HFFc6 (cell line): ENCODE data around the gene ST7. TPM values are rescaled to one million over a fixed set of nuclear protein-coding genes. Genes with fewer than 3 reads are reported as not detected.
"Not testable (repeated sequence)": the region's sequence is repeated elsewhere in the genome, so short reads cannot be mapped to it uniquely, and the experiment has no call there.

Source experiments
- DNase-seq: peaks from one replicate; pipeline ENCODE4 v3.0.0-alpha.2; 2018
- H3K27ac Mint-ChIP-seq: 2 replicates; pipeline ENCODE4 v1.8.0; 2020; ENCODE audit warnings: mild to moderate bottlenecking, mixed read lengths
- H3K27me3 Mint-ChIP-seq: 2 replicates; pipeline ENCODE4 v1.8.0; 2021; ENCODE audit warnings: mild to moderate bottlenecking, moderate library complexity, mixed read lengths; ENCODE audit not compliant: insufficient read depth
- H3K36me3 Mint-ChIP-seq: 2 replicates; pipeline ENCODE4 v1.8.0; 2021; ENCODE audit warnings: low read depth, mixed read lengths
- H3K4me1 Mint-ChIP-seq: 2 replicates; pipeline ENCODE4 v1.8.0; 2020; ENCODE audit warnings: low read depth, mixed read lengths
- H3K4me3 Mint-ChIP-seq: 2 replicates; pipeline ENCODE4 v1.8.0; 2020; ENCODE audit warnings: mild to moderate bottlenecking, moderate library complexity, mixed read lengths
- H3K9me3 Mint-ChIP-seq: 2 replicates; pipeline ENCODE4 v1.8.0; 2020; ENCODE audit warnings: mild to moderate bottlenecking, mixed read lengths
- CTCF ChIP-seq: fragments of 200-600 bp; sonication (generic); IDR thresholded peaks from 2 replicates; pipeline ENCODE4 v1.5.0; 2021; ENCODE audit warnings: antibody characterized with exemption, mild to moderate bottlenecking
- total RNA-seq, 6 experiments: library from RNA; stranded (reverse); fragmentation: NEBNext Ultra II Directional; extraction: Animal tissue kit (Norgen Biotek cat#: 25700); gene quantifications; 2 replicates in 1 of 6; 3 replicates in 5 of 6; pipeline ENCODE4 v1.2.3, GENCODE V29; 2021

The ST7 gene
- total RNA-seq, 6 experiments from 2014 or later = 13.5 to 18.8 (median 16.8) TPM

GRCh38 chr7:117114272-117114671, 161.0 kb downstream of the ST7 start:
- no peaks in the 10 kb centered on the region for H3K9me3 Mint-ChIP-seq
- H3K27me3 Mint-ChIP-seq = no peaks in the 10 kb centered on the region; the same call in 1 of the 2 replicates
- H3K36me3 Mint-ChIP-seq = peaks cover 5% of the 10 kb centered on the region; the same call in 1 of the 2 replicates
- no peak for TF ChIP-seq CTCF
- H3K27ac Mint-ChIP-seq = no peak overlapping the region
- no peaks in the 10 kb centered on the region; the same call in 1 of the 2 replicates for H3K4me1 Mint-ChIP-seq
- H3K4me3 Mint-ChIP-seq = no peak overlapping the region
- no peak for DNase-seq

GRCh38 chr7:117116211-117116610, 162.9 kb downstream of the ST7 start:
- DNase-seq = no peak
- Mint-ChIP-seq H3K27me3 (no peaks in the 10 kb centered on the region; the same call in 1 of the 2 replicates), H3K4me3 (no peak overlapping the region), H3K27ac (no peak overlapping the region), H3K36me3 (peaks cover 5% of the 10 kb centered on the region; the same call in 1 of the 2 replicates), H3K4me1 (peaks cover 6% of the 10 kb centered on the region; the same call in 1 of the 2 replicates), H3K9me3 (no peaks in the 10 kb centered on the region)
- TF ChIP-seq CTCF = no peak

- no peaks in the 10 kb centered on the region; the same call in 1 of the 2 replicates for H3K27me3 Mint-ChIP-seq
- no peak for DNase-seq
- no peaks in the 10 kb centered on the region for H3K9me3 Mint-ChIP-seq
These were observed 163.9 kb downstream of the ST7 start for GRCh38 chr7:117117172-117117571.

GRCh38 chr7:117118579-117119180, 165.4 kb downstream of the ST7 start:
- Mint-ChIP-seq H3K27ac (no peak overlapping the region), H3K4me3 (no peak overlapping the region), H3K4me1 (peaks cover 26% of the 10 kb centered on the region), H3K9me3 (no peaks in the 10 kb centered on the region), H3K36me3 (peaks cover 5% of the 10 kb centered on the region; the same call in 1 of the 2 replicates), H3K27me3 (no peaks in the 10 kb centered on the region; the same call in 1 of the 2 replicates)
- no peak for DNase-seq
- TF ChIP-seq CTCF = no peak

More at GRCh38 chr7:117117172-117117571, 163.9 kb downstream of the ST7 start:
- Mint-ChIP-seq H3K4me3 (no peak overlapping the region), H3K36me3 (peaks cover 5% of the 10 kb centered on the region; the same call in 1 of the 2 replicates), H3K27ac (no peak overlapping the region), H3K4me1 (peaks cover 11% of the 10 kb centered on the region)
- no peak for TF ChIP-seq CTCF

- no peak overlapping the region for H3K4me3 Mint-ChIP-seq
- DNase-seq = peak; percentile 69
- no peaks in the 10 kb centered on the region for H3K9me3 Mint-ChIP-seq
- TF ChIP-seq CTCF = peak; percentile 96
- H3K4me1 Mint-ChIP-seq = peaks cover 33% of the 10 kb centered on the region
- H3K27ac Mint-ChIP-seq = no peak overlapping the region
- no peaks in the 10 kb centered on the region; the same call in 1 of the 2 replicates for H3K27me3 Mint-ChIP-seq
- H3K36me3 Mint-ChIP-seq = peaks cover 5% of the 10 kb centered on the region; the same call in 1 of the 2 replicates
These were observed 166.1 kb downstream of the ST7 start for GRCh38 chr7:117119192-117119924.

GRCh38 chr7:117120321-117120720, 167.0 kb downstream of the ST7 start:
- not testable (repeated sequence) for DNase-seq, H3K36me3 Mint-ChIP-seq, H3K9me3 Mint-ChIP-seq, H3K27me3 Mint-ChIP-seq, H3K27ac Mint-ChIP-seq, H3K4me3 Mint-ChIP-seq
- peaks cover 43% of the 10 kb centered on the region for H3K4me1 Mint-ChIP-seq

- not testable (repeated sequence) for H3K9me3 Mint-ChIP-seq, DNase-seq, H3K27me3 Mint-ChIP-seq, H3K27ac Mint-ChIP-seq, H3K36me3 Mint-ChIP-seq, H3K4me3 Mint-ChIP-seq
- H3K4me1 Mint-ChIP-seq = peaks cover 60% of the 10 kb centered on the region
These were observed 168.7 kb downstream of the ST7 start for GRCh38 chr7:117122036-117122435.
